Neural progenitor cell (in vitro differentiated cells): ENCODE measurements around the gene DMRTC2.

Experiments used
- CTCF ChIP-seq: fragments of 200-600 bp; sonication (generic); IDR thresholded peaks from 2 replicates; pipeline ENCODE4 v1.5.1; 2017; ENCODE audit warnings: antibody characterized with exemption, mild to moderate bottlenecking
- EZH2 ChIP-seq: fragments of 200-600 bp; sonication (generic); IDR thresholded peaks from 2 replicates; pipeline ENCODE4 v1.6.1; 2017; ENCODE audit warnings: antibody characterized with exemption, mild to moderate bottlenecking, moderate library complexity
- EZH2phosphoT487 ChIP-seq: fragments of 200-600 bp; sonication (generic); IDR thresholded peaks from 2 replicates; pipeline ENCODE4 v1.6.1; 2017; ENCODE audit warnings: antibody characterized with exemption

- no peak for TF ChIP-seq CTCF
- TF ChIP-seq EZH2, result no peak
- no peak for TF ChIP-seq EZH2phosphoT487
These were observed 27.5 kb downstream of the DMRTC2 start for GRCh38 chr19:41872384-41872774.
